Endothelial cell of hepatic sinusoid (primary cell): ENCODE results near the gene UST.
"Not testable (repeated sequence)": the region's sequence is repeated elsewhere in the genome, so short reads cannot be mapped to it uniquely, and the experiment has no call there.

Experiments used
- in situ Hi-C: cut with HindIII; loops from 2 replicates; pipeline ENCODE4 v1.10.0; 2017; ENCODE audit warnings: low sequenced_read_pairs

UST gene

GRCh38 chr6:149095842-149096241 is 349.0 kb downstream of the UST start:
- in situ Hi-C loops, result loop anchor here (5.0 to 25.0 kb wide), 2 partner anchors 336 to 416 kb away; no protein-coding TSS in a partner anchor

DNA sequence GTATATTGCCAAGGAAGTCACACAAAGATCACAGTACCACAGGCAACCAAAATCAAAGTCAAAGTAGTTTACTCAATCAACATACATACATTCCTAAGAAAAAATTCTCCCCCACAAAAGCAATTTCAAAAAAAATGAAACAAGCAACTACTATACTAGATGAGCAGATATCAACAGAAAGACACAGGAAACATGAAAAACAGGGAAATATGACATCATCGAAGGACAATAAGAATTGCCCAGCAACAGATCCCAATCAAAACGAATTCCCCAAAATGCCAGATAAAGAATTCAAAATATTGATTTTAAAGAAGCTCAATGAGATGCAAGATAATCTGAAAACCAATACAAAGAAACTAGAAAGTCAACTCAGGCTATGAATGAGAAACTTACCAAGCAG is 351.0 kb downstream of the UST start:
- in situ Hi-C loops, result loop anchor here (5.0 to 25.0 kb wide), 2 partner anchors 335 to 415 kb away; no protein-coding TSS in a partner anchor

DNA sequence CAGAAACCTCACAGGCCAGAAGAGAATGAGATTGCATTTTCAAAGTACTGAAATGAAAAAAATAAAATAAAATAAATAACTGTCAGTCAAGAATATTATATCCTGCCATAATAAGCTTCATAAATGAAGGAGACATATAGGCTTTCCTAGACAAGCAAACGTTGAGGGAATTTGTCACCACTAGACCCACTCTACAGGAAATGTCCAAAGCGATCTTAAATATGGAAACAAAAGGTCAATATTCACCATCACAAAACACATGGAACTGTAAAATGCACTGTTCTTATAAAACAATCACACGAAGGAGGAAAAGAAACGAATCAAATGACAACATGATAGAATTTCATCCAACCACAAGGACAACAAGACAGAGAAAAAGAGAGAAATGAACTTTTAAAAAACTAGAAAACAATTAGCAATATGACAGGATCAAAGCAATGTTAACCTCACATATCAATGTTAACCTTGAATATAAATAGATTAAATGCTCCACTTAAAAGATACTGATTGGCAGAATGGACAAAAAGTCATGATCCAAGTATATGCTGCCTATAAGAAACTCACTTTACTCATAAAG is 352.0 kb downstream of the UST start:
- in situ Hi-C loops, result loop anchor here (5.0 to 25.0 kb wide), 2 partner anchors 334 to 414 kb away; no protein-coding TSS in a partner anchor

GRCh38 chr6:149102324-149102723 is 355.5 kb downstream of the UST start:
- in situ Hi-C loops, result no loop called here

- in situ Hi-C loops, result not testable (repeated sequence)
These were observed 357.1 kb downstream of the UST start for GRCh38 chr6:149103950-149104349.

DNA sequence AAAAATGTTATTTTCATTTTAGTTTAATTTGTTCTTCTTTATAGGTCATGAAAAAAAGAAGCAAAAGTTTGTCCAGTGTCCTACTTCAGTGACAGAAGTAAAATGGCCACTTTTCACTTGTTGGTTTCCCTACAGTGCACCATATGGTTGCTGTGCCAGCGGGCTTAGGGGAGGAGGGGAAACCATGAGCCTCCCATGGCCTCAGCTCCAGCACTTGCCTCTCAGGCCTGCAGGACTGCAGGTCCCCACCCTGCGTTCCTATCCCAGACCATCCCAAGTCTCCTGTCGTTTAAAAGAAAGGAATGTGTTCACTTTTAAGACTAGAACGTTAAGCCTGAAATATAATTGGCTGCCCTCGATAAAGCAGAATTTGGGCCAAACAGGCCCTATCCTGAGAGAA is 360.7 kb downstream of the UST start:
- in situ Hi-C loops, result no loop called here

GRCh38 chr6:149108038-149108748 is 361.4 kb downstream of the UST start:
- in situ Hi-C loops, result no loop called here

- in situ Hi-C loops, result no loop called here
These were observed 361.9 kb downstream of the UST start for GRCh38 chr6:149108749-149109100.

DNA sequence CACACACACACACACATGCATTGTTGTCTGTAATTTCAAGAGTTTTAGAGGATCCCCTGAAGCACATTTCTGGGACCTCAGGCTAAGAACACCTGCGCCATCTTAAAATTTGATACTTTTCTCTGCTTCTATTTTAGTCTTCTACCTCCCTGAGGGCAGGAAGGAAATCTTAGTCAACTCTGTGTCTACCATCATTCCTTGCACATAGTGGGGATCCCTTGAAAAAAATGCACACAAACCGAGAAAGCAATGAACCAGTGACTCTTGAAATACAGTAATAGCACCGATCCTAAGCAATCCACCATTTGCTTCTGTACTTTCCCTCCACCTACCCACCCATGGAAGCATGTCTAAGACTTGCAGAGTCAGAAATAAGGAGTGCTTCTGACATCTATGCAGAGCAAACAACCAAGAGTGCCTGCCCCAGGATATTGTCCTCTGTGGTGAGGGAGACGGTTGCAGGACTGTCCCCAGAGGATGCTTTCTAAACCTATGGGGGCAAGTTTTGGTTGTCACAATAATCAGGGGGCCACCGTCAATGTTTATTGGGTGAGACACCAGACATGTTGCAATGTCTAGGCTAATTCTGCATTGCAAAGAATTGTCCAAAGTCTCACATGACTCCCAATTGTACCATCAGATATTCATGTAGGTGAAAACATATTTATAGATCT is 362.7 kb downstream of the UST start:
- in situ Hi-C loops, result no loop called here

DNA sequence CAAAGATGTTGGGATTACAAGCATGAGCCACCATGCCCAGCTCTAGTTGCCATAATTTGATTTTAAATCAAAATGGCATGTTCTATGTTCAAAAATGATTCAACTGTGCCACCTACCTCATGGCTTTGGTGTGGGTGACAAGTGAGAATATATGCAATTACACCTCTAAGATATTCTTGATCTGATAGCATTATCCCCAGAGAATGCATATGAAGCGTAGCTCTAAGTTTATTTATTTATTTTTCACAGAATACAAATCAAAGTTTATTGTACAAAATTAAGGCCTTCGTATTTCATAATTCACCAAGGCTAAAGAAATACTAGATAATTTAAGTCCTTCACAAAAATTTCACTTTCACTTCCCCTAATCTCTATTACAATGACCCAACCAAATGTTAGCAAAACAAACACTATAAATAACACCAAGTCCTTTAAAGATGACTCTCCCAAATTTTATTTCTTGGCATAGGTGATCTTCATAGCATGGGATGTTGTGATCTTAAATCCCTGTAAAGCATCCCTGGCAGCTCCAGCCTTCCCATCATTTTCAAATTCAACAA is 364.8 kb downstream of the UST start:
- in situ Hi-C loops, result no loop called here

DNA sequence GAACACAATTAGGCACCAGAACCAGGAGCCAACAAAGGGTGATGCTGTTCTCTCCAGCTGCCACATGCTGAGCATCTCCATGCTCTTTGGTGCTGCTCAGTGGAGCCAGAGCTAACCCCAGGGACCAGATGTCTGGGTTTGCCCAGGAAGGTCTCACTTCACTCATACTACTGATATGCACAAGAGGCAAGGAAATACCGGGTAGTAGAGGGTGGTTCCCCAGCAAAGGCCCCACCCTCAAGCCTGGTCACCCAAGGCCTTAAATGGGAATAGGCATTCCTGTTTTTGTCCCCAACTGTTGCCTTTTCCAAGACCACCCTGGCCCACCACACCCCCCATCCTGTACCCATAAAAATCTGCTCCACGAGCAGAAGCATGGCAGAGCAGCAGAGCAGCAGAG is 366.1 kb downstream of the UST start:
- in situ Hi-C loops, result no loop called here

DNA sequence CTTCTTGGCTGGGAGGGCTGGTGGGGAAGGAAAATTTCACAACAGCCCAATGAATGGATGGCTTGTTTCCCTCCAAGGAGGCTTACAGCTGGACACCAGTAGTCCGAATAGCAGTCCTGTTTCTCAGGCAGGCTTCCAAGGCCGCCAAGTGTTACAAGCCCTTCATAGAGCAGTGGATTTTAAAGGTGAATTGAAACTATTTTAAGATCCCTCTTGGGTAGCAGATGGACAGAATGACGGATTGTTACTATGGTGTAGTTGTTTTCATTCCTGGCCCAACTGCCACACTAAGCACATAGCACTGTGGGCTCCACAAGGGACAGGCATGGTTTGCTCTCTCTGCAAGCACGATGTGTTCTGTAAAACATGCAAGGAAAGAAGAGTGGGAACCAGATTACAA is 367.3 kb downstream of the UST start:
- in situ Hi-C loops, result no loop called here

DNA sequence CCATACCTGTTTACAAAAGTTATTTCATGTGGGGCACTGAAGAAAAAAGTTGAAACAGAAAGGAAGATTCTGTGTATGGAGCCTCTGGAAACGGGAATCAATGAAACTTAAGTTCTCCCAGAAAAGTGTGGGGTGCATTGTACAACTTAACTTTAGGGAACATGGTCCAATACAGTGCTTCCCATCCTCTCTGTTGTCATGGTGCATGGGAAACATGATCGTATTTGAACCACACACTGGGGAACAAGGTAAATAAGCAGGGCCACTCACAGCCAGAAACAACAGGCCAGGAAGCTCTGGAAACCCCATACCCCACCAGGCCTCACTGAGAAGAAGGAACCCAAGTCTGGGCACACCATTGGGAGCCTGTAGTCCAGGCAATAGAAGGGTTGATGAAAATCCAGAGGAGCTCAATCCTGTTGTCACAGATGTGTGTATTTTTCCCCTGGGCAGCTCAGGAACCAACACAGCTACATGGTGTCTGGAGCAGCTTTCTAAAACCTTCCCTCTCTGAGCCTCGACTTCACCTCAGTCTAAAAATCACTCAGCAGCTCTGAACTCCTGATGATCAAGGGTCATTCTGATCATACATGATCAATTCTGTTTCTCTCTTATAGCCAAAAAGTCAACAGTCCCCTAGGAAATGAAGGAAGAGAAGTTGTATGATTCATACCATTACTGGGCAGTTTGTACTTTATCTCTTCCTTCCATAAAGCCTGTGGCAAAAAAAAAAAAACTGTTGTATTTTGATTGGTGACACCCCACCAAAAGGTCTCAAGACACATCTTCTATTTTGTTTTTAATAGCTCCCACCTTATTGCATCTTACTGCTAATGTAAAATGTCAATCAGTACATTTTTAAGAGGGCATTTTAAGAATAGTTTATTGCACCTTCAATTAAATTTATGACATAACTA is 372.2 kb downstream of the UST start:
- in situ Hi-C loops, result loop anchor here (5.0 kb wide), 1 partner anchor 38 kb away; no protein-coding TSS in a partner anchor

- in situ Hi-C loops, result no loop called here
These were observed 376.3 kb downstream of the UST start for GRCh38 chr6:149122850-149123821.

GRCh38 chr6:149125309-149125708 is 378.5 kb downstream of the UST start:
- in situ Hi-C loops, result no loop called here
